GM23338 (cell line): ENCODE results near the gene ZNF831. TPM values are rescaled to one million over a fixed set of nuclear protein-coding genes. Genes with fewer than 3 reads are reported as not detected.

ENCODE experiments used
- ATAC-seq: fragments of 200-7000 bp; cut with Tn5 transposase; 3 replicates; pipeline ENCODE4 v1.9.1; 2020
- DNase-seq: peaks from one replicate; pipeline ENCODE4 v3.0.0-alpha.2; 2015; ENCODE audit warnings: low spot score
- H2AFZ ChIP-seq: fragments of 200-600 bp; sonication (generic); 2 replicates; pipeline ENCODE4 v1.8.0; 2016; ENCODE audit warnings: antibody characterized with exemption, mild to moderate bottlenecking, moderate library complexity
- H3F3A ChIP-seq: fragments of 200-600 bp; sonication (generic); replicated peaks from 2 replicates; pipeline ENCODE4 v1.8.0; 2017; ENCODE audit warnings: antibody characterized with exemption, mixed run types, low read depth
- H3K27ac ChIP-seq: fragments of 200-600 bp; sonication (generic); 2 replicates; pipeline ENCODE4 v1.6.1; 2016; ENCODE audit warnings: low read depth
- H3K27me3 ChIP-seq: fragments of 200-600 bp; sonication (generic); 2 replicates; pipeline ENCODE4 v1.8.0; 2016; ENCODE audit warnings: mild to moderate bottlenecking, mixed run types, moderate library complexity; ENCODE audit not compliant: insufficient read depth
- H3K36me3 ChIP-seq: fragments of 200-600 bp; sonication (generic); 2 replicates; pipeline ENCODE4 v1.8.0; 2016; ENCODE audit warnings: mild to moderate bottlenecking; ENCODE audit not compliant: insufficient read depth
- H3K4me1 ChIP-seq: fragments of 200-600 bp; sonication (generic); 2 replicates; pipeline ENCODE4 v1.8.0; 2016; ENCODE audit warnings: mild to moderate bottlenecking, moderate library complexity; ENCODE audit not compliant: insufficient read depth
- H3K4me2 ChIP-seq: fragments of 200-600 bp; sonication (generic); 2 replicates; pipeline ENCODE4 v1.7.1; 2017; ENCODE audit warnings: mixed run types
- H3K4me3 ChIP-seq: fragments of 200-600 bp; sonication (generic); 2 replicates; pipeline ENCODE4 v1.6.1; 2016; ENCODE audit warnings: mixed run types
- H3K79me2 ChIP-seq: fragments of 200-600 bp; sonication (generic); replicated peaks from 2 replicates; pipeline ENCODE4 v1.8.0; 2017; ENCODE audit warnings: mild to moderate bottlenecking; ENCODE audit not compliant: insufficient read depth
- H3K9me2 ChIP-seq: fragments of 200-600 bp; sonication (generic); 2 replicates; pipeline ENCODE4 v1.8.0; 2017; ENCODE audit not compliant: insufficient read depth
- H4K20me1 ChIP-seq: fragments of 200-600 bp; sonication (generic); replicated peaks from 2 replicates; pipeline ENCODE4 v1.8.0; 2017; ENCODE audit warnings: mild to moderate bottlenecking; ENCODE audit not compliant: insufficient read depth
- H3K27ac Mint-ChIP-seq: 2 replicates; pipeline ENCODE4 v1.8.0; 2020; ENCODE audit warnings: inconsistent platforms, mild to moderate bottlenecking, moderate library complexity, mixed read lengths
- H3K27me3 Mint-ChIP-seq: 3 replicates; pipeline ENCODE4 v1.8.0; 2022; ENCODE audit warnings: low read depth, mild to moderate bottlenecking, moderate library complexity, mixed read lengths, inconsistent platforms; ENCODE audit not compliant: insufficient read depth, poor library complexity
- H3K36me3 Mint-ChIP-seq: 3 replicates; pipeline ENCODE4 v1.8.0; 2021; ENCODE audit warnings: low read depth, mild to moderate bottlenecking, inconsistent platforms, moderate library complexity, mixed read lengths
- H3K4me1 Mint-ChIP-seq: 3 replicates; pipeline ENCODE4 v1.8.0; 2020; ENCODE audit warnings: mild to moderate bottlenecking, inconsistent platforms, mixed read lengths
- H3K4me3 Mint-ChIP-seq: 3 replicates; pipeline ENCODE4 v1.8.0; 2021; ENCODE audit warnings: moderate library complexity, mild to moderate bottlenecking, inconsistent platforms, mixed read lengths
- H3K9me3 Mint-ChIP-seq: 3 replicates; pipeline ENCODE4 v1.8.0; 2020; ENCODE audit warnings: moderate library complexity, mild to moderate bottlenecking, inconsistent platforms, mixed read lengths
- CREB1 ChIP-seq: fragments of 250-450 bp; sonication (Bioruptor Pico); IDR thresholded peaks from 2 replicates; pipeline ENCODE4 v1.5.0; 2020; ENCODE audit warnings: low read depth, mild to moderate bottlenecking, moderate library complexity
- EZH2 ChIP-seq: fragments of 200-600 bp; sonication (generic); IDR thresholded peaks from one replicate; pipeline ENCODE4 v1.8.0; 2017; ENCODE audit warnings: antibody characterized with exemption, mild to moderate bottlenecking, low read depth; ENCODE audit not compliant: unreplicated experiment
- EZH2phosphoT487 ChIP-seq: fragments of 200-600 bp; sonication (generic); IDR thresholded peaks from one replicate; pipeline ENCODE4 v1.8.1; 2018; ENCODE audit warnings: antibody characterized with exemption; ENCODE audit not compliant: unreplicated experiment
- JUNB ChIP-seq: IDR thresholded peaks from one replicate; pipeline ENCODE4 v1.6.1; 2016; ENCODE audit warnings: antibody characterized with exemption; ENCODE audit not compliant: unreplicated experiment
- NANOG ChIP-seq: IDR thresholded peaks from 2 replicates; pipeline ENCODE4 v1.6.1; 2016; ENCODE audit warnings: antibody characterized with exemption, borderline replicate concordance
- POLR2AphosphoS5 ChIP-seq: IDR thresholded peaks from 2 replicates; pipeline ENCODE4 v1.6.1; 2016; ENCODE audit warnings: antibody characterized with exemption, low read depth
- STAT1 ChIP-seq: IDR thresholded peaks from one replicate; pipeline ENCODE4 v1.6.1; 2016; ENCODE audit warnings: antibody characterized with exemption; ENCODE audit not compliant: unreplicated experiment
- ZNF114 ChIP-seq: fragments of 250-450 bp; sonication (Bioruptor Pico); IDR thresholded peaks from 2 replicates; pipeline ENCODE4 v1.5.0; 2020; ENCODE audit warnings: mild to moderate bottlenecking, moderate library complexity
- ZNF331 ChIP-seq: fragments of 250-450 bp; sonication (Bioruptor Pico); IDR thresholded peaks from 2 replicates; pipeline ENCODE4 v1.5.0; 2020; ENCODE audit warnings: low read depth, mild to moderate bottlenecking, moderate library complexity
- polyA plus RNA-seq: library from polyadenylated mRNA; unstranded; fragments of >200 nt; fragmentation: Nextera tagmentation; extraction: Ambion mirVana; gene quantifications from 2 replicates; pipeline ENCODE4 v1.2.1, GENCODE V29; 2016
- total RNA-seq: library from RNA; depleted of rRNA; stranded (reverse); fragments of >200 nt; shearing (Covaris generic); gene quantifications from 2 replicates; pipeline ENCODE4 v1.2.3, GENCODE V29; 2014
- TF ChIP-seq, protein P1 (sequence below), 2 experiments: fragments of 200-600 bp in 1 of 2; sonication (generic) in 1 of 2; conservative IDR thresholded peaks; 2 replicates each; pipeline versions ENCODE4 v1.5.1 to v1.6.1; 2016 to 2017; ENCODE audit warnings: antibody characterized with exemption in 2 of 2, low read depth in 2 of 2, mild to moderate bottlenecking in 2 of 2, moderate library complexity in 1 of 2
- TF ChIP-seq, protein P2 (sequence below): IDR thresholded peaks from one replicate; pipeline ENCODE4 v1.6.1; 2018; ENCODE audit warnings: antibody characterized with exemption; ENCODE audit not compliant: unreplicated experiment
- TF ChIP-seq, protein P3 (sequence below): IDR thresholded peaks from 2 replicates; pipeline ENCODE4 v1.6.1; 2016; ENCODE audit warnings: antibody characterized with exemption

Gene ZNF831
- total and polyA plus RNA-seq, 2 experiments from 2014 or later, result not detected

DNA sequence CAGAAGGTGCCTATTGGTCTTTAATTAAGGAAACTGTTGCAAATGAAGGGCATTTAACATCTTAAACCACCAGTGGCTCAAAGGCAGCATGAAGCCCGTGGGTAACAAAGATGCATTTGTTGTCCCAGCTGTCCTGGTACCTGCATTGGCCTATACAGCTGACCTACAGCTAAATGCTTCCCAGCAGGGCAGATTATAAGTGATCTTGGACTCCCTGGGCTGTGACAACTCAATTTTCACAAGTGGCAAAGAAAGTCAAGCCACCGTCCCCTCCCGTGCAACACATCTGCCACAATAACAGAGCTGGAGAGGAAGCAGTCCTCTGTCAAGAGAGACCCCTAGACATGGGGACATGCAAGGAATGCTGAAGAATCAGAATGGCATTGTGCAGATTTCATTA is 105.2 kb downstream of the ZNF831 start (continued):
- TF ChIP-seq, protein P1, sequence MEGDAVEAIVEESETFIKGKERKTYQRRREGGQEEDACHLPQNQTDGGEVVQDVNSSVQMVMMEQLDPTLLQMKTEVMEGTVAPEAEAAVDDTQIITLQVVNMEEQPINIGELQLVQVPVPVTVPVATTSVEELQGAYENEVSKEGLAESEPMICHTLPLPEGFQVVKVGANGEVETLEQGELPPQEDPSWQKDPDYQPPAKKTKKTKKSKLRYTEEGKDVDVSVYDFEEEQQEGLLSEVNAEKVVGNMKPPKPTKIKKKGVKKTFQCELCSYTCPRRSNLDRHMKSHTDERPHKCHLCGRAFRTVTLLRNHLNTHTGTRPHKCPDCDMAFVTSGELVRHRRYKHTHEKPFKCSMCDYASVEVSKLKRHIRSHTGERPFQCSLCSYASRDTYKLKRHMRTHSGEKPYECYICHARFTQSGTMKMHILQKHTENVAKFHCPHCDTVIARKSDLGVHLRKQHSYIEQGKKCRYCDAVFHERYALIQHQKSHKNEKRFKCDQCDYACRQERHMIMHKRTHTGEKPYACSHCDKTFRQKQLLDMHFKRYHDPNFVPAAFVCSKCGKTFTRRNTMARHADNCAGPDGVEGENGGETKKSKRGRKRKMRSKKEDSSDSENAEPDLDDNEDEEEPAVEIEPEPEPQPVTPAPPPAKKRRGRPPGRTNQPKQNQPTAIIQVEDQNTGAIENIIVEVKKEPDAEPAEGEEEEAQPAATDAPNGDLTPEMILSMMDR (conservative IDR thresholded peaks at IDR 0.05; ENCODE audit: low read depth in 2 of 2), result no peak
- TF ChIP-seq EZH2, result no peak
- TF ChIP-seq POLR2AphosphoS5, result no peak
- TF ChIP-seq, protein P2, sequence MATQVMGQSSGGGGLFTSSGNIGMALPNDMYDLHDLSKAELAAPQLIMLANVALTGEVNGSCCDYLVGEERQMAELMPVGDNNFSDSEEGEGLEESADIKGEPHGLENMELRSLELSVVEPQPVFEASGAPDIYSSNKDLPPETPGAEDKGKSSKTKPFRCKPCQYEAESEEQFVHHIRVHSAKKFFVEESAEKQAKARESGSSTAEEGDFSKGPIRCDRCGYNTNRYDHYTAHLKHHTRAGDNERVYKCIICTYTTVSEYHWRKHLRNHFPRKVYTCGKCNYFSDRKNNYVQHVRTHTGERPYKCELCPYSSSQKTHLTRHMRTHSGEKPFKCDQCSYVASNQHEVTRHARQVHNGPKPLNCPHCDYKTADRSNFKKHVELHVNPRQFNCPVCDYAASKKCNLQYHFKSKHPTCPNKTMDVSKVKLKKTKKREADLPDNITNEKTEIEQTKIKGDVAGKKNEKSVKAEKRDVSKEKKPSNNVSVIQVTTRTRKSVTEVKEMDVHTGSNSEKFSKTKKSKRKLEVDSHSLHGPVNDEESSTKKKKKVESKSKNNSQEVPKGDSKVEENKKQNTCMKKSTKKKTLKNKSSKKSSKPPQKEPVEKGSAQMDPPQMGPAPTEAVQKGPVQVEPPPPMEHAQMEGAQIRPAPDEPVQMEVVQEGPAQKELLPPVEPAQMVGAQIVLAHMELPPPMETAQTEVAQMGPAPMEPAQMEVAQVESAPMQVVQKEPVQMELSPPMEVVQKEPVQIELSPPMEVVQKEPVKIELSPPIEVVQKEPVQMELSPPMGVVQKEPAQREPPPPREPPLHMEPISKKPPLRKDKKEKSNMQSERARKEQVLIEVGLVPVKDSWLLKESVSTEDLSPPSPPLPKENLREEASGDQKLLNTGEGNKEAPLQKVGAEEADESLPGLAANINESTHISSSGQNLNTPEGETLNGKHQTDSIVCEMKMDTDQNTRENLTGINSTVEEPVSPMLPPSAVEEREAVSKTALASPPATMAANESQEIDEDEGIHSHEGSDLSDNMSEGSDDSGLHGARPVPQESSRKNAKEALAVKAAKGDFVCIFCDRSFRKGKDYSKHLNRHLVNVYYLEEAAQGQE, result no peak
- TF ChIP-seq, protein P3, sequence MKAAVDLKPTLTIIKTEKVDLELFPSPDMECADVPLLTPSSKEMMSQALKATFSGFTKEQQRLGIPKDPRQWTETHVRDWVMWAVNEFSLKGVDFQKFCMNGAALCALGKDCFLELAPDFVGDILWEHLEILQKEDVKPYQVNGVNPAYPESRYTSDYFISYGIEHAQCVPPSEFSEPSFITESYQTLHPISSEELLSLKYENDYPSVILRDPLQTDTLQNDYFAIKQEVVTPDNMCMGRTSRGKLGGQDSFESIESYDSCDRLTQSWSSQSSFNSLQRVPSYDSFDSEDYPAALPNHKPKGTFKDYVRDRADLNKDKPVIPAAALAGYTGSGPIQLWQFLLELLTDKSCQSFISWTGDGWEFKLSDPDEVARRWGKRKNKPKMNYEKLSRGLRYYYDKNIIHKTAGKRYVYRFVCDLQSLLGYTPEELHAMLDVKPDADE, result no peak
- TF ChIP-seq ZNF331 (CRISPR knock-in tag), result no peak
- TF ChIP-seq CREB1 (CRISPR knock-in tag), result no peak
- no peak for TF ChIP-seq EZH2phosphoT487
- peak; percentile 46; the same call in 1 of the 2 replicates for TF ChIP-seq NANOG
- no peak for TF ChIP-seq JUNB
- 0 out of 2 replicates have a peak, but pooled peaks have one; percentile 24 for TF ChIP-seq ZNF114

DNA sequence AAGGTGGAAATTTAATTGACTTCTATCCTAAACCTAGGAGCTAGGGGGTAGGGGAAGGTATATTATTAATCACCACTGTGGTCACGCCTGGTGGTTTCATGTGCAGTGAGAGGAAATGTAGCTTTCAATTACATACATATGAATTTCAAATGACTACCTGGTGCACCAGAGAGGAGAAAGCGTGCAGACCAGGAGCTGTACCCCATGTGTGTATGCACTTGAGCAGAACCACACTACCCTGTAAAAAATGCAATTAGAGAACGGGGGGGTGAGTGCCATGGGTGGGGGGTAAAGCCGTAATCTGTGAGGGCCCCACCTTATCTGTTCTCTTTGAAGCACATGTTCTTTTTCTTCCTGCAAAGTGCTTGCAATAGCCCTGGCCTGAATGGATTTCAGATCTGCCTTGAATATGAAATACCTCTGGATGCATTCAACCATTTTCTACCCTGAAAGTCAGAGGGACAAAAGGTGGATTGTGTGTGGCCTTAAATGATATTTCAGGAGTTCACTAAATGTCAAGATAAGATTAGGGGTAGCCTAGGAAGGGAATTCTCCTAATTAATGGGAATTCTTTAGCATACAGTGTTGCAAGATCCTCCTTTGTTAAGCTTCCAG is 105.9 kb downstream of the ZNF831 start:
- no peak overlapping the region for H3K4me3 Mint-ChIP-seq
- H3K4me1 ChIP-seq, result peaks cover 19% of the 10 kb centered on the region
- H3K27ac ChIP-seq, result no peak overlapping the region
- no peaks in the 10 kb centered on the region for H3K79me2 ChIP-seq
- no peaks in the 10 kb centered on the region for H3K36me3 ChIP-seq
- H3K4me3 ChIP-seq, result no peak overlapping the region
- H3K27ac Mint-ChIP-seq, result no peak overlapping the region
- peak overlapping the region; percentile 36 for H3K4me2 ChIP-seq
- H2AFZ ChIP-seq, result no peak overlapping the region
- DNase-seq (no peak), ATAC-seq (no peak; the same call in 2 of the 3 replicates)
- no peaks in the 10 kb centered on the region for H3K9me2 ChIP-seq
- no peaks in the 10 kb centered on the region for H3K27me3 ChIP-seq
- H3K27me3 Mint-ChIP-seq, result peaks cover 4% of the 10 kb centered on the region
- no peaks in the 10 kb centered on the region for H3K9me3 Mint-ChIP-seq
- H4K20me1 ChIP-seq, result no peaks in the 10 kb centered on the region
- H3F3A ChIP-seq, result no peaks in the 10 kb centered on the region
- H3K4me1 Mint-ChIP-seq, result peaks cover 23% of the 10 kb centered on the region
- no peaks in the 10 kb centered on the region for H3K36me3 Mint-ChIP-seq
- TF ChIP-seq NANOG, result no peak
- TF ChIP-seq, protein P2, result no peak
- TF ChIP-seq, protein P1 (conservative IDR thresholded peaks at IDR 0.05; ENCODE audit: low read depth in 2 of 2), result no peak
- TF ChIP-seq STAT1, result no peak
- no peak for TF ChIP-seq CREB1 (CRISPR knock-in tag)
